NOMO-1 (cell line): Measurements from ENCODE around the gene CETP.

ENCODE experiments used
- DNase-seq, 2 experiments: peaks; one replicate each; lab custom pipeline; 2025; ENCODE audit not compliant: unreplicated experiment in 2 of 2; lab: John Stamatoyannopoulos, UW

Gene CETP, protein sequence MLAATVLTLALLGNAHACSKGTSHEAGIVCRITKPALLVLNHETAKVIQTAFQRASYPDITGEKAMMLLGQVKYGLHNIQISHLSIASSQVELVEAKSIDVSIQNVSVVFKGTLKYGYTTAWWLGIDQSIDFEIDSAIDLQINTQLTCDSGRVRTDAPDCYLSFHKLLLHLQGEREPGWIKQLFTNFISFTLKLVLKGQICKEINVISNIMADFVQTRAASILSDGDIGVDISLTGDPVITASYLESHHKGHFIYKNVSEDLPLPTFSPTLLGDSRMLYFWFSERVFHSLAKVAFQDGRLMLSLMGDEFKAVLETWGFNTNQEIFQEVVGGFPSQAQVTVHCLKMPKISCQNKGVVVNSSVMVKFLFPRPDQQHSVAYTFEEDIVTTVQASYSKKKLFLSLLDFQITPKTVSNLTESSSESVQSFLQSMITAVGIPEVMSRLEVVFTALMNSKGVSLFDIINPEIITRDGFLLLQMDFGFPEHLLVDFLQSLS

DNA sequence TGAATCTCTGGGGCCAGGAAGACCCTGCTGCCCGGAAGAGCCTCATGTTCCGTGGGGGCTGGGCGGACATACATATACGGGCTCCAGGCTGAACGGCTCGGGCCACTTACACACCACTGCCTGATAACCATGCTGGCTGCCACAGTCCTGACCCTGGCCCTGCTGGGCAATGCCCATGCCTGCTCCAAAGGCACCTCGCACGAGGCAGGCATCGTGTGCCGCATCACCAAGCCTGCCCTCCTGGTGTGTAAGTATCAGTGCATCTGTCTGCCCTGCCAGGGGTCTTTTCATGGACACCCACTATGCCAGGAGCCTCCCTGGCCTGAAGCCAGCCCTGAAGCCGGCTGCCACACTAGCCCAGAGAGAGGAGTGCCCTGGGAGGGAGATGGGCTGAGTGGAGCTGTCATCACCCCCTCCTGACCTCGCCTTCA lies at the start of gene CETP:
Gene CETP, plus strand, starts transcription at position 100 of the 431 bp plus-strand sequence. Its CDS starts 30 bp downstream, at position 130.
- no peak for DNase-seq

DNA sequence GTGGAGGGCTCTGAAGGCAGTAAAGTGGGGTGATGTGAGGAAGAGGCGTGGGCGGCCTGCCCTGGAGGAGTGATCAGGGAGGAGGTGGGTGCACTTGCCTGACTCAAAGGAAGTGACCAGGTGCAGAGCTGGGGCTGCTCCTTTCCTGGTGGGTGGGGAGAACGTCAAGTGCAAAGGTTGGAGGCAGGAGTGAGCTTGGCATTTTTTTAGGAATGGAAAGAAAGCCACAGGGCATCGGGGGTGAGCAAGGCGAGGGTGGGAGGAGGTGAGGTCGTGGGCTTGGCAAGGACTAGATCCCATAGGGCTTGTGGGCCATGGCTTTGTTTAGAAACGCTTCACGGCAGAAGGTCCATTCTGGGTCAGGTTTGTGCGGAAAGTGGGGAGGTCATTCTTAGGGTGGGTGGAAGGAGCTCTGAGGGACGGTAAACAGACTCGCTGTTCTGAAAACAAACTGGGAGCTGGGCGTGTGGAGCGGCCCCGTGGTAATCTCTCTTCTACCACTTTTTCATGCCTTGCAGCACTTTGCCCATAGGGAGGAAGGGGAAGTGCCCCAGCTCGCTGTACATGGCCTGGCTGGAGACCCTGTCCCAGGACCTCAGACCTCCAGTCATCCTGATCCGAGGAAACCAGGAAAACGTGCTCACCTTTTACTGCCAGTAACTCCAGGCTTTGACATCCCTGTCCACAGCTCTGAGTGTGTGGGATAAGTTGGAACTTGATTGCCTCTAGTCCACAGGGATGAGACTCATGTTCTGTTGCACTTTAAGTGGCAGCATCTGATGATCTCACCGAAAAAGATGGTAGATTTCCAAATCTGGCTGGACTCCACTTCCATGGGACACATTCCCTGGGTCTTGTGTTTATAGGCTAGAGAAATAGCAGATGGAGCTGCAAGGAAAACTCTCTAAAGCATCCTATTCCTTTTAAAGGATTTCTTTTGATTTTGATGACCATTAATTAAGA lies 48.7 kb upstream of the CETP start:
- no peak for DNase-seq

DNA sequence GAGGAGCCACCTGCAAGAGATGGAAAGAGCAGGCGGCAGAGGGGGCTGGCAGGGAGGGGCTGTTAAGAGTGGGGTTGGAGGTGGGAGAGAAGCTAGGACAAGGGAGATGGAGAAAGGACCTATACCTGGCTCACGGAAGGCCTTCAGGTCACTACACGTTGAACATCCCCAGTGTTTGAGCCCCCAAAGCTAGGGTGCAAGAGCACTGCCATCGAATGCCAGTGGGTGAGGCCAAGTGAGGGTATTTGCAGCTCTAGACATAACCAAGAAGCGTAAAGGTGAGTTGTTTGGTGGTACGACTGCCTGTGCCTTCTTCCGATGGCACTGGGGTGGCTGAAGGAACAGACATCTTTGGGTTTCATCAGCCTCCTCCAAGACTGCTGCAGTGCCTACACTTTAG lies 46.9 kb upstream of the CETP start:
- DNase-seq, result no peak

DNA sequence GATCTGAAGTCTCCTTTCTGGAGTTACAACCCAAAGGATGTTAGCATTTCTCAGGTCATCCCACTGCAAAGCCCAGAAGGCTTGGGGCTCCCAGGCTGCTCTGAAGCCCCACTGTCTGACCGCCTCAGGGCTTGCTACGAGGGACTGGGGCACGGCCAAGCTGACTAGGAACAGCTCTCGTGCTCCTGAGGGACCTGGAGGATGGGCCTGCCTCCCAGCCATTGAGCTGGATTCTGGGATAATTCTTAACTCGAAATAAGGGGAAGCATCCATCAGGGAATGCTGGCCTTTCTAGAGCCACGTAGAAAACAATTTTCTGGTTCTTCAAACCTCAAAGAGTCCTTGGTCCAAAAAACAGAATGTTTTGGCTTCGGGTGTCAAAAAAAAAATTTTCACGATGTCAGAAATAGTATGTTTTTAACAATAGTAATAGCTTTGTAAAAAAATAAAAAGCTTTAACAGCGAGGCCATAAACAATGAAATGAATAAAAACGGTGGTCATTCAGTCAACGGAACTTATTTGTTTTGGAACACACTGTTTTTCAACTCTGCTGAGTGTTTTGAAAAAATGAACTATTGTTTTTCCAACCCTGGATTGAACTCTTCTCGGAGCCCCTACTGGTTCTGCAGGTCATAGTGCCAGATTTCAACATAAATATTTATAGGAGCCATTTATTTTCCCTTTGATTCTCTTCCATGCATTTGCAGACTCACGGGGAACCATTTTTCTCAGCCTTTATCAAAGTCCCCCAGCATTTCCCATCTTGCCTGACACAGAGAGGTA lies 46.2 kb upstream of the CETP start:
- no peak for DNase-seq

DNA sequence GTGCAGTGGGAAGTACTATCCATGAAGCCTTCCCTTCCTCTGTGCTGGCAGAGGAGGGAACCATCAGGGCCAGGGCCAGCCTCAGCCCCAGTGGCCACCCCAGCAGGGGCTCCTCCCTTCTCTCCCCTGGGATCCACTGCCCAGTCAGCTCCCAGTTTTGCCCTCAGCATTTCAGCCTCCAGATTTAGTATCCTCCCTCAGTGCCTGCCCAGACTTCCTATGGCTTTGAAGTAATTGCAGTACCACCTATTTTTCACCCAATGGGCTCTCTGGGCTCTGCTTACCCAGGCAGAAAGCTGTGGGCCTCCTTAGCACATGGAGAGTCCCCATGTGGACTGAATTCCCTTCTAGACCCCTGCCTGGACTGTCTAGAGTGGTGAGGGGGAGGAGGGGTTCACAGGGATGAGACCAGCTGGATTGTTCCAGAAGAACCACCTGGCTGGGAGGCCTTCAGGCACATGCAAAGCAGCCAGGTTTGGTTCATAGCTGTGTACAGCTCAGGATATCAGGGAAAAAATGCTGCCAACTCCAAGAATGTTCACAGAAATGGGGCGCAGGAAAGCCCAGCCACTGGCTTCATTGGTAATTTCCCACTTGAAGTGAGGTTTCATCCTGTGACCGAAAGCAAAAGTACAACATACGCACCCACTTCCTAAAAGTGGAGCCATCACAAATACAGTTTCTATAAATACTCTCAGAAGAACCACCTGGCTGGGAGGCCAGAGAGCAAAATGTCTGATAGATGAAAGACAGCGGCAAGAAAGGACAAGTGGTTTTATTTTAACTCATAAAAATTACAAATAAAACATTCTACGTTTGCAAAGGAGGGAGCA lies 45.0 kb upstream of the CETP start:
- peak; percentile 26 to 84 for DNase-seq

DNA sequence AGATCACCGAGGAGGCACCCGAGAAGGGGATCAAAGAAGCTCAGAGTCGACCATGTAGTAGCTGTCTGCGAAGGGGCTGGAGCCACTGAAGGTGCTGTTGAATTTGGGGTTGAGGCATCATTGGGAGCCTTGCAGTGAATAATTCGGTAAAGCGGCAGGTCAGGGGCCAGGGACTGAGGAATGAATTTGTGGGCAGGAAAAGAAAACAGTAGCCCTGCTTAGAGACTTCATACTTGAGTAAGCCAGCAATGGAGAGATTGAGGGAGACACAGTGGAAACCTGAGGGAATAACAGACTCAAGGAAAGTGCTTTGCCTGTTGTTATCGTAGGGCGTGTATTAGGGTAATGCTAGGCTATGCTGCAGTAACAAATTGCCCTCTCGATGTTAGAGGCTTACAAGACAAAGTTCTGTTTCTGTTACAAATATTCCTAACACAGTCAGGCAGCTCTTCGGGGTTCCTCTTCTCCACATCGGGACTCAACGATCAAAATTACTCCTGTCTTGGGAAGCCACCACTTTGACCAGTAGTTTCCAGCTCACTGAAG lies 43.2 kb upstream of the CETP start:
- no peak for DNase-seq

DNA sequence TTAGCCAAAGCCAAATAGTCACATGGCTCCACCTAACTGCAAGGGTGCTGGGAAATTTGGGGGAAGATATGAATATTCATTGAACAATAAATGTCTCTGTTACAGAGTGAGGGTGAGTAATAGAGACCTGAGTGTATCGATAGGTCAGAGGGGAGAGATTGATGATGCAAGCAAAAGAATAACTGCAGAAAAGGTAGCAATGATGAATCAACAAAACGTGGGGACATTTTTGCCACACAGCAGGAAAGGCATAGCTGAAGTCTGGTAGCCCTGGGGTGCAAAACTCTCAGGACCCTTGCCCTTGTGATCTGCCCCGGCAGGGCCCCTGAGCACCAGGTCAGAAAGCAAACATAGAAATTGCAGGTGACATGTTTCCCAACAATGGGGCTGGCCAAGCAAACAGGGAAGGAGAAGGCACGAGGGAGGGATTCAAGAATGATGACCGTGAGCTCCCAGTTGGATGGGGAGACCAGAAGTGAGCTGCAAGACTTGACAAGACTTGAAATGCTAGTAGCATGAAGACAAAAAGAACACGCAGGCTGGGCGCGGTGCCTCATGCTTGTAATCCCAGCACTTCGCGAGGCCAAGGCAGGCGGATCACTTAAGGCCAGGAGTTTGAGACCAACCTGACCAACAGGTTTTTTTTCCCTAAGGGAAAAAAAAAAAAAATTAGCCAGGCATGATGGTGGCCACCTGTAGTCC lies 42.5 kb upstream of the CETP start:
- DNase-seq, result no peak

DNA sequence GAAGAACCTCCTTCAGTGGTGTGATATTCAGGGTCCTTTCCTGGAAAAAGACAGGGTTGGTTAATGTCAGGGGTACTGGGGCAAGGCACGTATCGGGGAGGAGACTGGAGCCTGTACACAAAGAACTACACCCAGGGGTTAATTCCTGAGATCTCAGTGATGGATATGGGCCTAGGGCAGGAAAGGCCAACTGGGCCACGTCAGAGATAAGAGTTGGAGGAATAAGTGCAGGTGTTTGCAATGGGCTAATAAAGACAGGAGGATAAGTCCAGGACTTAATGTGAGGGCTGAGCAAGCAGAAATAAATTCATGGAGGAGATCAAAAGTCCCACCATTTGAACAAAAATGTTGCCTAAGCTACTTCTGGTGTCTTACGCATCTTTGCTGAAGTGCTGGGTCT lies 40.2 kb upstream of the CETP start:
- DNase-seq, result no peak

DNA sequence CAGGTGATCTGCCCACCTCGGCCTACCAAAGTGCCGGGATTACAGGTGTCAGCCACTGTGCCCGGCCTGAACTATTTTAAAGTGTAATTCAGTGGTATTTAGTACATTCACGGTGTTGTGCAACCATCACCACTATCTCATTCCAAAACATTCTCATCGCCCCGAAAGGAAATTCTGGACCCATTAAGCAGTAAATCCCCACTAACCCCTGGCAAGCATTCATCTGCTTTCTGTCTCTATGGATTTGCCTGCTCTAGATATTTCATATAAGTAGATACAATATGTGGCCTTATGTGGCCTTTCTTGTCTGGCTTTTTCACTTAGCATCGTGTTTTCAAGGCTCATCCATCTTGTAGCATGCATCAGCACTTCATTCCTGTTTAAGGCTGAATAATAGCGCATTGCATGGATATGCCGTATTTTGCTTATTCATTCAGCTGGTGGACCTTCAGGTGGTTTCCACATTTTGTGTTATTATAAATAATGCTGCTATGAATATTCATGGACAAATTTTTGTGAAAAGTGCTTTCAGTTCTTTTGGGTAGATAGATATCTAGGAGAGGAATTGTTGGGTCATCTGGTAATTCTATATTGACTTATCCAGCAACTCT lies 38.2 kb upstream of the CETP start:
- no peak for DNase-seq

DNA sequence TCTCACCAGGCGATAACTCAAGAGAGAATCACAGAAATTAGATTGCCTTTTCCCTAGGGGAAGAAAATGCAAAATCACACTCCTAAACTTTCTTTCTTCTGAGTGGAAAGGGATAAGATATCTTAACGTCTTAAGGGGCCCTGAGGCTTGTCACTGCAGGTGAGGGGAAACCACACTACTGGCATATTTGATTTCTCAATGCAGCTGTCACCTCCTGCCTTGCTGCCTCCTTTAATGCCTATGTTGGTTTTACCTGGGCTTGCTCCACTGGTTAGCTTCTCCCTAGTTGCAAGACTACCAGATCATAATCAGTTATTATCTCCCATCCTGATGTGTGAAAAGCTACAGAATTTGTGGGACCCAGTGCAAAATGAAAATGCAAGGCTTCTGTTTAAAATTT lies 34.3 kb upstream of the CETP start:
- DNase-seq, result no peak

DNA sequence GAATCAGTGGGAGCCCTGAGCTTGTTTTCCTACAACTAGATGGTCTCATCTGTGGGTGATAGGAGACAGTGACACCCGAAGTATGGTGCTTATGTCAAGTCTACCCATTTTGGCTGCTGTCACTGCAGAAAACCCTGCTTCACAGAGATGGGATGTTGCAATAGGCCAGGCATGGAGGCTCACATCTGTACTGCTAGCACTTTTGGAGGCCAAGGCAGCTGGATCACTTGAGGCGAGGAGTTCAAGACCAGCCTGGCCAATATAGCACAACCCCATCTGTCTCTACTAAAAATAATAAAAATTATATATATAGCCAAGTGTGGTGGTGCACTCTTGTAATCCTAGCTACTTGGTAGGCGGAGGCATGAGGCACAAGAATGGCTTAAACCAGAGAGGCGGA lies 32.1 kb upstream of the CETP start:
- DNase-seq, result no peak

DNA sequence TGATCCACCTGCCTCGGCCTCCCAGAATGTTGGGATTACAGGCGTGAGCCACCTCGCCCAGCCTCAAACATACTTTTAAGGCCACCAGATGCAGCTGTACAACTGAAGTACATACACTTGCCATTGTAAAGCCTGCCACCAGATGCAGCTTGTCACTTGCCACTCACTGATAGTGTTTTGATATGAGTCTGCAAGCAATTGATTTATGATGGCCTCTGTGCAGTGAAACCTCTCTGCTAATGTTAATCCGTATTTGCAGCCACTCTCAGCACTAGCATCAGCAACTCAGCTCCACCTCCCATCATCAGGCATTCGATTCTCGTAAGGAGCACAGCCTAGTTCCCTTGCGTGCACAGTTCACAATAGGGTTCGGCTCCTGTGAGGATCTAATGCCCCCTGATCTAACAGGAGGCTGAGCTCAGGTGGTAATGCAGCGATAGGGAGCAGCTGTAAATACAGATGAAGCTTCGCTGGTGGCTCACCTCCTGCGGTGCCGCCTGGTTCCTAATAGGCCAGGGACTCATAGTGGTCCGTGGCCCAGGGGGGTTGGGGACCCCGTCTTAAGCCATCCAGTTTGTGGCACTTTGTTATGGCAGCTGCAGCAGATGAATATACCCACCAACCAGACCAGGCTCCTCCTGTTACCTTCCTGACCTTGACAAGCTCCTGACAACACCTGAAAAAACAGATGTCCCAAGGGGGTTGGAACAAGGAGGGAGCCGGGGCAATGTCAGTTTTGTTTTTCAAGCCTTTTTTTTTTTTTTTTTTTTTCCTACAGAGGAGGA lies 31.1 kb upstream of the CETP start:
- no peak for DNase-seq

DNA sequence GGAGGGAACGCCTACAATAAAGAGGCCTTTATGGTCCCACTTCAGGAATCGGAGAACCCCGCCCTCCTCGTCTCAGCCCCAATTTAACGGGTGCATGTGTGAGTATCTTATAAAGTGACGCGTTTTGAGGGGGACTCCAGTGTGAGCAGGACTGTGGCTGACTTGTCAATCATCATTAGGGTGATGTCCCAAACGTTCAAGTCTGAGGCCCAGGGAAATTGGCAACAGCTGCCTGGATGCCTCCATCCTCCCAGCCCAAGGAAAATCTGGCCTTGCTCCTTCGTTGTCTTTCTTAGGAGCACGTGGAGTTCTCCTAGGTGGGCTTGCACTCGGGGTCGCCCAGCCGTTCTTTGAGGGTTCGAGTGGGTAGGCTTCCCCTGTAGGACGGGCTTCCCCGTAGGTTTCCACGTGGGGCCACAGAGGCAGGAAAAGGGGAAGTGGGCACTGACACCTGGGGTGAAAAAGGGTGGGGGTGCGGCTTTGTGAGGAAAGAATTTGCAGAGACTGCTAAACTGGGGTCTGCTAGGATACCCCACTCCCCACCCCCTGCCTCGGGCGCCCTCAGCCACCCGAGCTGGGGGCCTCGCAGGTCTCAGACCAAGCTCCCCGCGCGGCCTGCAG lies 30.4 kb upstream of the CETP start:
- DNase-seq, result peak in 1 of 2 experiments; percentile 79

DNA sequence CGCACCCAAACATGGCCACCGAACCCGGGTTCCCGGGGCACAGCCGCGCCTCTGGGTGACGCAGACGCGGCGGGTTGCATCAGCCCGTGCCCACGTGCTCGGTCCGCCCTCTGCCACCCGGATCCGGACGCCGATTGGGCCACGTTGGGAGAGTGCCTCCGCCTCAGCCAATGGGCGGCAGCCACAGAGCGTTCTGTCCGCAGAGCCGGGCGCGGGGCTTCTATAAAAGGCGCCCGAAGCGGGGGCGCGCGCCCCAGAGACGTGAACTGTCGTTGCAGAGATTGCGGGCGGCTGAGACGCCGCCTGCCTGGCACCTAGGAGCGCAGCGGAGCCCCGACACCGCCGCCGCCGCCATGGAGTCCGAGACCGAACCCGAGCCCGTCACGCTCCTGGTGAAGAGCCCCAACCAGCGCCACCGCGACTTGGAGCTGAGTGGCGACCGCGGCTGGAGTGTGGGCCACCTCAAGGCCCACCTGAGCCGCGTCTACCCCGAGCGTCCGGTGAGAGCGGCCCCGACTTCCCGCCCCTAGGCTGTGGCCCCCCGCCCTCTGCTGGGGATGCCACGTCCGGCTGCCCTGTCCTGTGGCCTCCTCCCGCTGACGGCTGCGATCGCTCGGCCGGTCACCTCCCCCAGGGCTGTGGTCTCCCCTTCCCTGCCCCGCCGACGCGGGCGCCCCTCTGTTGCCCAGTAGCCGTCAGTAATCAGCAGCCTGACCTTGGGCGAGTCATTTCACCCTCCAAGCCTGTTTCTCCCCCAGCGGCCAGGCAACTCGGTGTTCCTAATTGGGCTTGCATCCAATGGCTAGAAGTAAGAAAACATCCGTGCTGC lies 29.6 kb upstream of the CETP start, which contains the start of gene HERPUD1:
Gene HERPUD1, plus strand, starts transcription at position 251 of the 829 bp plus-strand sequence. Its CDS starts 103 bp downstream, at position 354.
- DNase-seq, result peak; percentile 96 to 98

DNA sequence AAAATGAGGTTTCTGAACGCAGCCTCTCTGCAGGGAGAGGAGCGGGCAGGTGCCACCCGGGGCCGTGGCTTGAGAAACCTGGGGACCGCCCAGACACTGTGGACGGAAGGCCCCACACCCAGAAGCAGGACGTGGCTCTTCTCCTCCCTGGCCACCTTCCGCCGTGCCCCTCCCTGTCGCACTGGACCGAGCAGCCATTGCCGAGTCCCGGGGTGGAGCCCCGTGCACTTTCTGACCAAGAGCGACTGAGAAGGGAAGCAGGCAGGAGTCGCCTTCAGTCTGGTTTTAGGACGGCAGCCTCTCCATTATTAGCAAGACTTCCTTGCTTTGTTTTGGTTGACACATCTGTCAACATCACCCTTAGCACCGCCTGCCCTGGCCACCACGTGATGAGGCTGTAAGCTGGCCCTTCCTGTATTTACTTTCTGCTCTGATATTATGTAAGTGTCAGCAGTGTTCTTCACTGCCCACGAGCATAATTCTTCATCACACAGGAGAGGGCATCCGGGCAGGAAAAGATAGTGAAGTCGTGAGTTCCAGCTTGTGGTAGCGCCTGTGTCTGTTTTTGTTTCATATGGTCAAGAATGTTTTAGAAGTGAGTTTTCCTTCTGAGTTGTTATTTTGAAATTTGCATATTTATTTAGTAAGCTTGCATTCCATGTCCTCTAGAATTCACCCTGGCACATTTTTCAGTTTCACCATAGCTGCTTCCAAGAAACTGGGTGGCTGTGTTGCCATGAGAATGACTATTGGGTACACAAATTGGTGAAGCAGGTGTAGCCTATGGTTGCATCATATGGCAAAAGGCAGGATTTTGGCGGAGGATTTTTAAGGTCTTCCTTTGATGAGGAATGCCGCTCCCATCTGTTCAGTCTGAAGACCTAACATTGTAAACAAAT lies 28.8 kb upstream of the CETP start:
- DNase-seq, result peak; percentile 80 to 88
